ENCODE data around the gene SRPK2. TPM values are rescaled to one million over a fixed set of nuclear protein-coding genes. Genes with fewer than 3 reads are reported as not detected.

The SRPK2 gene
- polyA plus RNA-seq, 1 of the 3 experiments (the other 2 are of a cell fraction) = 15.4 TPM

GRCh38 chr7:105284014-105284413, 104.7 kb downstream of the SRPK2 start:
- Histone ChIP-seq H3K79me2 (ENCODE audit: insufficient read depth) (peaks cover 93% of the 10 kb centered on the region), H3K4me3 (ENCODE audit: low read depth in 2 of 2, low read length in 1 of 2) (no peak overlapping the region), H3F3A (replicated peaks; ENCODE audit: insufficient read depth) (no peaks in the 10 kb centered on the region), H3K9ac (no peak overlapping the region), H3K9me3 (no peaks in the 10 kb centered on the region), H4K20me1 (ENCODE audit: insufficient read depth) (peaks cover 72% of the 10 kb centered on the region), H3K36me3 (replicated peaks in 1 of 2; ENCODE audit: control insufficient read depth in 1 of 2, insufficient read depth in 2 of 2, low read length in 1 of 2) (no peaks in the 10 kb centered on the region), H3K27ac (ENCODE audit: low read depth in 2 of 2, low read length in 1 of 2) (no peak overlapping the region), H3K4me1 (ENCODE audit: control insufficient read depth in 1 of 2, insufficient read depth in 2 of 2, low read depth in 1 of 2, low read length in 1 of 2) (peaks cover 0 to 6% of the 10 kb centered on the region in 2 experiments; a peak in 2 of 4 replicates), H2AFZ (ENCODE audit: low read depth) (no peak overlapping the region), H3K4me2 (no peak overlapping the region), H3K9me2 (no peaks in the 10 kb centered on the region), H3K27me3 (ENCODE audit: insufficient read depth) (no peaks in the 10 kb centered on the region)
- TF ChIP-seq MAX (IDR thresholded peaks at IDR 0.05; ENCODE audit: low read depth) = no peak
- no peak for TF ChIP-seq FOXM1 (IDR thresholded peaks at IDR 0.05; ENCODE audit: low read depth)
- no peak for TF ChIP-seq RCOR1 (IDR thresholded peaks at IDR 0.05; ENCODE audit: low read length)
- no peak for TF ChIP-seq MEF2A (IDR thresholded peaks at IDR 0.05; ENCODE audit: borderline replicate concordance, low read depth)
- no peak for TF ChIP-seq ELF1 (IDR thresholded peaks at IDR 0.05)
- TF ChIP-seq, protein P1, sequence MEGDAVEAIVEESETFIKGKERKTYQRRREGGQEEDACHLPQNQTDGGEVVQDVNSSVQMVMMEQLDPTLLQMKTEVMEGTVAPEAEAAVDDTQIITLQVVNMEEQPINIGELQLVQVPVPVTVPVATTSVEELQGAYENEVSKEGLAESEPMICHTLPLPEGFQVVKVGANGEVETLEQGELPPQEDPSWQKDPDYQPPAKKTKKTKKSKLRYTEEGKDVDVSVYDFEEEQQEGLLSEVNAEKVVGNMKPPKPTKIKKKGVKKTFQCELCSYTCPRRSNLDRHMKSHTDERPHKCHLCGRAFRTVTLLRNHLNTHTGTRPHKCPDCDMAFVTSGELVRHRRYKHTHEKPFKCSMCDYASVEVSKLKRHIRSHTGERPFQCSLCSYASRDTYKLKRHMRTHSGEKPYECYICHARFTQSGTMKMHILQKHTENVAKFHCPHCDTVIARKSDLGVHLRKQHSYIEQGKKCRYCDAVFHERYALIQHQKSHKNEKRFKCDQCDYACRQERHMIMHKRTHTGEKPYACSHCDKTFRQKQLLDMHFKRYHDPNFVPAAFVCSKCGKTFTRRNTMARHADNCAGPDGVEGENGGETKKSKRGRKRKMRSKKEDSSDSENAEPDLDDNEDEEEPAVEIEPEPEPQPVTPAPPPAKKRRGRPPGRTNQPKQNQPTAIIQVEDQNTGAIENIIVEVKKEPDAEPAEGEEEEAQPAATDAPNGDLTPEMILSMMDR (IDR thresholded peaks at IDR 0.05) = no peak
- TF ChIP-seq, protein P2, sequence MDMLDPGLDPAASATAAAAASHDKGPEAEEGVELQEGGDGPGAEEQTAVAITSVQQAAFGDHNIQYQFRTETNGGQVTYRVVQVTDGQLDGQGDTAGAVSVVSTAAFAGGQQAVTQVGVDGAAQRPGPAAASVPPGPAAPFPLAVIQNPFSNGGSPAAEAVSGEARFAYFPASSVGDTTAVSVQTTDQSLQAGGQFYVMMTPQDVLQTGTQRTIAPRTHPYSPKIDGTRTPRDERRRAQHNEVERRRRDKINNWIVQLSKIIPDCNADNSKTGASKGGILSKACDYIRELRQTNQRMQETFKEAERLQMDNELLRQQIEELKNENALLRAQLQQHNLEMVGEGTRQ (IDR thresholded peaks at IDR 0.05; ENCODE audit: borderline replicate concordance, low read depth, low read length) = no peak
- no peak for TF ChIP-seq POLR2AphosphoS5 (IDR thresholded peaks at IDR 0.05; ENCODE audit: low read depth, low read length)
- no peak for TF ChIP-seq RXRA (IDR thresholded peaks at IDR 0.05; ENCODE audit: borderline replicate concordance, low read depth)
- TF ChIP-seq USF1 (IDR thresholded peaks at IDR 0.05; ENCODE audit: borderline replicate concordance, low read depth) = no peak
- TF ChIP-seq TAF1 (IDR thresholded peaks at IDR 0.05; ENCODE audit: borderline replicate concordance, low read depth, low read length) = no peak
- TF ChIP-seq GABPA (IDR thresholded peaks at IDR 0.05; ENCODE audit: low read depth) = no peak
- TF ChIP-seq GATA2 (CRISPR knock-in tag; IDR thresholded peaks at IDR 0.05) = no peak
- no peak for TF ChIP-seq FOSL2 (IDR thresholded peaks at IDR 0.05; ENCODE audit: borderline replicate concordance, low read depth)
- no peak for TF ChIP-seq TEAD4 (IDR thresholded peaks at IDR 0.05; ENCODE audit: borderline replicate concordance, insufficient read depth)
- 92% methylated on average over 6 of the region's 6 CpGs for WGBS (ENCODE audit: low lambda C conversion rate)
- ChIA-PET POLR2A (no interaction called here), CTCF (interaction anchor here (1.5 kb wide), 1 partner anchor 15 kb away, joined by 3 read pairs; no protein-coding TSS in a partner anchor)
- DNase-seq = no peak

- H3F3A ChIP-seq (replicated peaks; ENCODE audit: insufficient read depth) = no peaks in the 10 kb centered on the region
- 98% methylated on average over 2 of the region's 2 CpGs for WGBS (ENCODE audit: low lambda C conversion rate)
- no peaks in the 10 kb centered on the region for H3K36me3 ChIP-seq (replicated peaks in 1 of 2; ENCODE audit: control insufficient read depth in 1 of 2, insufficient read depth in 2 of 2, low read length in 1 of 2)
- H3K4me2 ChIP-seq = no peak overlapping the region
- H3K4me3 ChIP-seq (ENCODE audit: low read depth in 2 of 2, low read length in 1 of 2) = no peak overlapping the region
- no peaks in the 10 kb centered on the region for H3K27me3 ChIP-seq (ENCODE audit: insufficient read depth)
- H3K27ac ChIP-seq (ENCODE audit: low read depth in 2 of 2, low read length in 1 of 2) = no peak overlapping the region
- CTCF ChIA-PET = interaction anchor here (1.4 kb wide), 1 partner anchor 9 kb away, joined by 4 read pairs; no protein-coding TSS in a partner anchor
- no peak for TF ChIP-seq MXI1 (IDR thresholded peaks at IDR 0.05; ENCODE audit: low read depth, low read length)
- TF ChIP-seq ELF1 (IDR thresholded peaks at IDR 0.05) = no peak
- TF ChIP-seq EP300 (IDR thresholded peaks at IDR 0.05; ENCODE audit: borderline replicate concordance in 1 of 2, low read depth in 1 of 2, low read length in 1 of 2) = no peak
- TF ChIP-seq NRF1 (IDR thresholded peaks at IDR 0.05; ENCODE audit: low read depth, low read length) = no peak
- H3K79me2 ChIP-seq (ENCODE audit: insufficient read depth) = peaks cover 89% of the 10 kb centered on the region
- no peaks in the 10 kb centered on the region for H3K9me3 ChIP-seq
- H2AFZ ChIP-seq (ENCODE audit: low read depth) = no peak overlapping the region
- no peak overlapping the region for H3K9ac ChIP-seq
- H4K20me1 ChIP-seq (ENCODE audit: insufficient read depth) = peaks cover 68% of the 10 kb centered on the region
- H3K9me2 ChIP-seq = no peaks in the 10 kb centered on the region
- no peak for DNase-seq
- H3K4me1 ChIP-seq (ENCODE audit: control insufficient read depth in 1 of 2, insufficient read depth in 2 of 2, low read depth in 1 of 2, low read length in 1 of 2) = peaks cover 0 to 6% of the 10 kb centered on the region in 2 experiments; a peak in 2 of 4 replicates
- POLR2A ChIA-PET = no interaction called here
Observed at GRCh38 chr7:105281966-105282365, 106.8 kb downstream of the SRPK2 start.

Measured in SK-N-SH (cell line).